Astrocyte (in vitro differentiated cells and primary cell): Measurements from ENCODE around the gene BCAR1. TPM values are rescaled to one million over a fixed set of nuclear protein-coding genes. Genes with fewer than 3 reads are reported as not detected.
A peak's percentile ranks its signal among the peaks of the same experiment; 100 is the strongest.

Source experiments
- DNase-seq: peaks from one replicate; pipeline ENCODE4 v3.0.0-alpha.2; 2010; ENCODE audit warnings: low read depth
- FAIRE-seq: peaks from 2 replicates; lab custom pipeline; 2011; peaks lifted over from hg19 to GRCh38; lab: Jason Lieb, UNC
- H2AFZ ChIP-seq: 2 replicates; pipeline ENCODE4 v1.6.0; 2012; ENCODE audit warnings: low read depth, low read length, inconsistent platforms
- H3K27ac ChIP-seq: 2 replicates; pipeline ENCODE4 v1.5.1; 2011; ENCODE audit warnings: low read depth, low read length, inconsistent platforms
- H3K27me3 ChIP-seq: 2 replicates; pipeline ENCODE4 v1.6.0; 2011; ENCODE audit warnings: low read length, inconsistent platforms; ENCODE audit not compliant: insufficient read depth
- H3K36me3 ChIP-seq: 2 replicates; pipeline ENCODE4 v1.5.1; 2011; ENCODE audit warnings: low read length, inconsistent platforms; ENCODE audit not compliant: insufficient read depth
- H3K4me1 ChIP-seq: 2 replicates; pipeline ENCODE4 v1.5.1; 2011; ENCODE audit warnings: low read length, inconsistent platforms; ENCODE audit not compliant: insufficient read depth
- H3K4me2 ChIP-seq: 2 replicates; pipeline ENCODE4 v1.6.0; 2012; ENCODE audit warnings: low read length, inconsistent platforms
- H3K4me3 ChIP-seq: 2 replicates; pipeline ENCODE4 v1.5.1; 2011; ENCODE audit warnings: low read depth, mild to moderate bottlenecking, low read length, inconsistent platforms; ENCODE audit not compliant: insufficient read depth
- H3K79me2 ChIP-seq: 2 replicates; pipeline ENCODE4 v1.6.0; 2012; ENCODE audit warnings: mild to moderate bottlenecking, low read length, inconsistent platforms; ENCODE audit not compliant: insufficient read depth
- H3K9ac ChIP-seq: 2 replicates; pipeline ENCODE4 v1.6.0; 2012; ENCODE audit warnings: mild to moderate bottlenecking, low read length, inconsistent platforms
- H3K9me3 ChIP-seq: 2 replicates; pipeline ENCODE4 v1.5.1; 2012; ENCODE audit warnings: low read depth, mild to moderate bottlenecking, low read length, inconsistent platforms; ENCODE audit not compliant: insufficient read depth
- H4K20me1 ChIP-seq: 2 replicates; pipeline ENCODE4 v1.6.0; 2012; ENCODE audit warnings: low read length, inconsistent platforms; ENCODE audit not compliant: insufficient read depth
- H3K27ac Mint-ChIP-seq: one replicate; pipeline ENCODE4 v1.8.0; 2021; ENCODE audit warnings: mild to moderate bottlenecking, mixed read lengths; ENCODE audit not compliant: unreplicated experiment
- H3K27me3 Mint-ChIP-seq: one replicate; pipeline ENCODE4 v1.8.0; 2021; ENCODE audit warnings: low read depth, mixed read lengths; ENCODE audit not compliant: unreplicated experiment
- H3K36me3 Mint-ChIP-seq: one replicate; pipeline ENCODE4 v1.8.0; 2021; ENCODE audit warnings: low read depth, mixed read lengths; ENCODE audit not compliant: unreplicated experiment
- H3K4me1 Mint-ChIP-seq: one replicate; pipeline ENCODE4 v1.8.0; 2021; ENCODE audit warnings: low read depth, mixed read lengths; ENCODE audit not compliant: unreplicated experiment
- H3K4me3 Mint-ChIP-seq: one replicate; pipeline ENCODE4 v1.8.0; 2021; ENCODE audit warnings: mild to moderate bottlenecking, moderate library complexity, mixed read lengths; ENCODE audit not compliant: unreplicated experiment
- H3K9me3 Mint-ChIP-seq: one replicate; pipeline ENCODE4 v1.8.0; 2021; ENCODE audit warnings: mild to moderate bottlenecking, mixed read lengths; ENCODE audit not compliant: unreplicated experiment
- EZH2 ChIP-seq: IDR thresholded peaks from 2 replicates; pipeline ENCODE4 v1.6.1; 2012; ENCODE audit warnings: mild to moderate bottlenecking, low read length, inconsistent platforms; ENCODE audit not compliant: insufficient read depth
- total RNA-seq: library from RNA; stranded (reverse); gene quantifications from 2 replicates; pipeline ENCODE4 v1.2.1, GENCODE V29; 2021
- TF ChIP-seq, protein P1 (sequence below): IDR thresholded peaks from 2 replicates; pipeline ENCODE4 v1.5.1; 2011; ENCODE audit warnings: low read depth, mild to moderate bottlenecking, inconsistent platforms, low read length, moderate library complexity; ENCODE audit not compliant: insufficient read depth

The BCAR1 gene
- total RNA-seq, 1 donor from 2014 or later: 296 TPM

GRCh38 chr16:75222271-75222783 lies 29.1 kb downstream of the BCAR1 start:
- peak overlapping the region; percentile 85 for H3K27ac Mint-ChIP-seq
- no peak overlapping the region for H3K4me3 Mint-ChIP-seq
- H3K79me2 ChIP-seq: no peaks in the 10 kb centered on the region
- TF ChIP-seq, protein P1, sequence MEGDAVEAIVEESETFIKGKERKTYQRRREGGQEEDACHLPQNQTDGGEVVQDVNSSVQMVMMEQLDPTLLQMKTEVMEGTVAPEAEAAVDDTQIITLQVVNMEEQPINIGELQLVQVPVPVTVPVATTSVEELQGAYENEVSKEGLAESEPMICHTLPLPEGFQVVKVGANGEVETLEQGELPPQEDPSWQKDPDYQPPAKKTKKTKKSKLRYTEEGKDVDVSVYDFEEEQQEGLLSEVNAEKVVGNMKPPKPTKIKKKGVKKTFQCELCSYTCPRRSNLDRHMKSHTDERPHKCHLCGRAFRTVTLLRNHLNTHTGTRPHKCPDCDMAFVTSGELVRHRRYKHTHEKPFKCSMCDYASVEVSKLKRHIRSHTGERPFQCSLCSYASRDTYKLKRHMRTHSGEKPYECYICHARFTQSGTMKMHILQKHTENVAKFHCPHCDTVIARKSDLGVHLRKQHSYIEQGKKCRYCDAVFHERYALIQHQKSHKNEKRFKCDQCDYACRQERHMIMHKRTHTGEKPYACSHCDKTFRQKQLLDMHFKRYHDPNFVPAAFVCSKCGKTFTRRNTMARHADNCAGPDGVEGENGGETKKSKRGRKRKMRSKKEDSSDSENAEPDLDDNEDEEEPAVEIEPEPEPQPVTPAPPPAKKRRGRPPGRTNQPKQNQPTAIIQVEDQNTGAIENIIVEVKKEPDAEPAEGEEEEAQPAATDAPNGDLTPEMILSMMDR: no peak
- TF ChIP-seq EZH2: no peak
- no peaks in the 10 kb centered on the region for H3K4me1 ChIP-seq
- H3K27me3 Mint-ChIP-seq: peaks cover 4% of the 10 kb centered on the region
- no peaks in the 10 kb centered on the region for H3K27me3 ChIP-seq
- no peak overlapping the region for H2AFZ ChIP-seq
- DNase-seq (no peak), FAIRE-seq (no peak)
- peaks cover 15% of the 10 kb centered on the region for H4K20me1 ChIP-seq
- H3K4me1 Mint-ChIP-seq: peaks cover 6% of the 10 kb centered on the region
- H3K4me3 ChIP-seq: no peak overlapping the region
- H3K9ac ChIP-seq: no peak overlapping the region
- H3K9me3 Mint-ChIP-seq: no peaks in the 10 kb centered on the region
- H3K36me3 ChIP-seq: no peaks in the 10 kb centered on the region
- no peaks in the 10 kb centered on the region for H3K9me3 ChIP-seq
- H3K27ac ChIP-seq: no peak overlapping the region
- no peak overlapping the region for H3K4me2 ChIP-seq
- peaks cover 4% of the 10 kb centered on the region for H3K36me3 Mint-ChIP-seq

DNA sequence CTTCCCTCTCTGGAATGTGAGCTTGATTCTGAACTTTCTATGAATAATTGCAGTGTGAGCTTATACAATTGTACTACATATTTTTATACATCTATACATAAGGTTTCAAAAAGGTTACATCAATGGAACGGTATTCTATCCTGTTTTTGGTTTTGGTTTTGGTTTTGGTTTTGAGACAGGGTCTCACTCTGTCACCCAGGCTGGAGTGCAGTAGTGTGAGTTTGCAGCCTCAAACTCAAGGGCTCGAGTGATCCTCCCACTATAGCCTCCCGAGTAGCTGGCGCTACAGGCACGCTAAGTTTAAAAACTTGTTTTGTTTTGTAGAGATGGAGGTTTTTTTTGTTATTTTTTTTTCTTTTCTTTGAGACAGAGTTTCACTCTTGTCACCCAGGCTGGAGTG lies 31.6 kb downstream of the BCAR1 start:
- H4K20me1 ChIP-seq: peaks cover 1% of the 10 kb centered on the region
- H3K27ac ChIP-seq: no peak overlapping the region
- Mint-ChIP-seq H3K36me3 (peaks cover 4% of the 10 kb centered on the region), H3K27ac (peak overlapping the region; percentile 47), H3K4me3 (no peak overlapping the region), H3K4me1 (peaks cover 2% of the 10 kb centered on the region), H3K27me3 (peaks cover 4% of the 10 kb centered on the region), H3K9me3 (no peaks in the 10 kb centered on the region)
- no peak overlapping the region for H3K4me3 ChIP-seq
- H3K79me2 ChIP-seq: no peaks in the 10 kb centered on the region
- no peaks in the 10 kb centered on the region for H3K9me3 ChIP-seq
- H3K4me2 ChIP-seq: no peak overlapping the region
- H3K4me1 ChIP-seq: no peaks in the 10 kb centered on the region
- no peak for DNase-seq
- no peak overlapping the region for H2AFZ ChIP-seq
- H3K27me3 ChIP-seq: no peaks in the 10 kb centered on the region
- no peak for TF ChIP-seq EZH2
- TF ChIP-seq, protein P1: no peak
- H3K9ac ChIP-seq: no peak overlapping the region
- no peak for FAIRE-seq
- H3K36me3 ChIP-seq: no peaks in the 10 kb centered on the region

- H3K4me2 ChIP-seq: no peak overlapping the region
- no peaks in the 10 kb centered on the region for H3K79me2 ChIP-seq
- Mint-ChIP-seq H3K27me3 (peaks cover 4% of the 10 kb centered on the region), H3K36me3 (peaks cover 4% of the 10 kb centered on the region), H3K4me3 (no peak overlapping the region), H3K27ac (peak overlapping the region; percentile 34), H3K9me3 (no peaks in the 10 kb centered on the region), H3K4me1 (peaks cover 2% of the 10 kb centered on the region)
- FAIRE-seq (no peak), DNase-seq (no peak)
- no peak overlapping the region for H3K9ac ChIP-seq
- H3K9me3 ChIP-seq: no peaks in the 10 kb centered on the region
- no peak overlapping the region for H2AFZ ChIP-seq
- H3K27me3 ChIP-seq: no peaks in the 10 kb centered on the region
- no peaks in the 10 kb centered on the region for H3K36me3 ChIP-seq
- H4K20me1 ChIP-seq: no peaks in the 10 kb centered on the region
- no peak overlapping the region for H3K27ac ChIP-seq
- H3K4me1 ChIP-seq: no peaks in the 10 kb centered on the region
- no peak for TF ChIP-seq EZH2
- TF ChIP-seq, protein P1: no peak
- no peak overlapping the region for H3K4me3 ChIP-seq
Observed at GRCh38 chr16:75219088-75219487, 32.3 kb downstream of the BCAR1 start.
